GM18867 (cell line): Measurements from ENCODE around the gene LRP1.

Experiments used
- ATAC-seq: cut with Tn5 transposase; IDR thresholded peaks from one replicate; pipeline ENCODE4 v1.9.1; 2021; ENCODE audit warnings: mild to moderate bottlenecking, moderate library complexity; ENCODE audit not compliant: unreplicated experiment

The LRP1 gene

DNA sequence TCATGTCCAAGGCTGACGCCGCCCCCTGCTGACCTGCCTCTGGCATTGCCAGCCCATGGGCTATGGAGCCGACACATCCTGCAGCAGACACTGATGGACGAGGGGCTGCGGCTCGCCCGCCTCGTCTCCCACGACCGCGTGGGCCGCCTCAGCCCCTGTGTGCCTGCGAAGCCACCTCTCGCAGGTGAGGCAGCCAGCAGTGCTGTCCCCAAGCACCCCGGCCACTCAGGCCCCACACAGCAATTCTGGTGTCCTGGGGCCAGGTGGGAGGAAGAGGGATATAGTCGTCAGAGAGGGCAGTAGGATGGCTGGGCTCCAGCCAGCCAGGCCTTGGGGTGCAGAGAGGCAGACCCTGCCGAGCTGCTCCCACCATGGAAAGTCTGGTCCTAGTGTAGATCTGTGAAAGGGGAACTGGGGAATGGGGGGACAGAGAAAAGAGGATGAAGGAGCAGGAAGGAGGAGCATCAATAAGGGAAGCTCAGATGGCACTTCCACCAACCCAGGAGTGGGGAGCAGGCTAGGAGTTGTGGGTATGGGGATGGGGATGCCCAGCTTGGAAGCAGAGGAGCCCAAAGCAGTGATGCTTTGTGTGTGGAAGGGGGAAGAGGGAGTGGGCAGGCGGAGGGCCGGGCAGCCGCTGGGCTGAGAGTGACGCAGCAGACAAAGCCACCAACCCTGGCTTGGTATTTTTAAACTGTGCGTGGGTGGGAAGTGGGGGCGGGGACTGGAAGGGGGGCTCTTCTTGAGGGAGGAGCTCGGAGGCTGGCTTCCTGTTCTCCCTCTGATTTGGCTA lies 34.7 kb upstream of the LRP1 start:
- ATAC-seq: no peak

DNA sequence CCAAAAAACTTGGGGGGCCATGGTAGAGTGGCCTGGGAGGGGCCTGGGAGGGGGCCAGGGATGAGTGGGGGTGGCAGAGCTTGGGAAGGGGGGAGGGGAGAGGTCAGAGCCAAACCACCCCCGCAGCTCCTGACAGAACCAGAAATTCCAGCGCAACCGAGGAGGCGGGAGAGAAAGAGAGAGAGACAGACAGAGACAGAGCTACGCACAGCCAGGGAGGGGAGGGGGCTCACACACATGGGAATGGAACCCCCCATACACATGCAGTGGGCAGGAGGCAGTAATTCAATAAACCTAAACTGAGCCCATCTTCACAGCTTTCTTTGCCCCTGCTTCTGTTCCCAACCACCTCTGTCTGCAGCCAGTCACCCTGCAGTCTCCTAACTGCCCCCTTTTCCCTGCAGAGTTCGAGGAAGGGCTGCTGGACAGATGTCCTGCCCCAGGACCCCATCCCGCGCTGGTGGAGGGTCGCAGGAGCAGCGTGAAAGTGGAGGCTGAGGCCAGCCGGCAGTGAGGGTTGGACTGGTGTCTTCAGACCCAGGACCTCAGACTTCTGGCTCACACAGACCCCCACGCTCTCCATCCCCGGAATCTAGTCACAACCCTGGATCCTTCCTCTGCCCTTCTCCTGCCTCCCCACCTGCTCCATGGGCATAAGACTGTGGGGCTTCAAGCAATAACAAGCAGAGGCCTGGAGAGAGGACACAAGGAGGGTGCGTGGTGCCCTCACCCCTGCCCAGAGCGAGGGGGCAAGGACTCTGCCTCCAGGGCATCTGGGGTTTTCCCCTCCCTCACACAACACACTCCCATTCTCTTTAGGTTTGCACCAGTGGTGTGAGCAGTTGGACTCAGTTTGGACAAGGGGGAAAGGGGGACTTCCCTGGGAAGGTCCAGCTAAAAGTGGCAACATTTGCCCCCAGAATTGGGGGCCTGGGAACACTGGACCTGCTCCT lies 33.8 kb upstream of the LRP1 start:
- no peak for ATAC-seq

DNA sequence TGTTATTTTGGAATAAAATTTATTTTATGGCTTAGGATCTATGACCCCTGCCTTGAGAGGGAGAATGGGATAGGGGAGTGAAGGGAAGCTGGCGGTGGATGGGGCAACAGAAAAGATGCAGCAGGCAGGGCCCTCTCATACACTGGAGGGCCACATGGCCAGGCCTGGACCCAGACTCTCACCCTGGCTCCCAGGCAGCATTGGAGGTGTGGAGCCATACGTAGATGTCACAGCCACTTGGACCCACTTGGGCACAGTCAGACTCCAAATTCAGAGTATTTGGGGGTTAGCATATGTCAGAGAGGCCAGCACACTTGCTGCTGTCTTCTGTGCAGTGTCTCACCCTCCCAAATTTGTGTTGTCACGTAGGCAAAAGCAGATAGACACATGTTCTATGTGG lies 32.8 kb upstream of the LRP1 start:
- no peak for ATAC-seq

DNA sequence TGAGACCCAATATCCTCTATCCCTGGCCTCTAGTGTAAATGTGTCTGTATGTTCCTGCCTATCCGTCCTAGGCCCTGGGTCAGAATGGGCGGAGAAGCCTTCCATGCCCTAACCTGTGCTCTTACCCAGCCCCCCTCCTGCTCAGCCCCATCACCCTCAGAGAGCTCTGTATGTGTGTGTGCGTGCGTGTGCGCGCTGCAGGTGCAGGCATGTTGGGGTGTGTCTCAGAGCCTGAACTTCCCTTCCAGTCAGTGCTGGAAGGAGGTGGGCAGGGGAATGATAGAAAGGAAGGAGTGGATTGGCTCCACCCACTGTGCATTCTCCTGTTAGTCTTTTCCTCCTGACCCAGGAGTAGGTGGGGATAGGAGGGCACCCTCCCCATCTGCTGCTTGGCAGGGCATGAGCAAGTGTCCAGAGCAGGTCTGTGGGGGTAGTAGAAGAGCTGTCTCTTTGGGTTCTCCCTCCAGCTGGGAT lies 32.1 kb upstream of the LRP1 start:
- no peak for ATAC-seq

DNA sequence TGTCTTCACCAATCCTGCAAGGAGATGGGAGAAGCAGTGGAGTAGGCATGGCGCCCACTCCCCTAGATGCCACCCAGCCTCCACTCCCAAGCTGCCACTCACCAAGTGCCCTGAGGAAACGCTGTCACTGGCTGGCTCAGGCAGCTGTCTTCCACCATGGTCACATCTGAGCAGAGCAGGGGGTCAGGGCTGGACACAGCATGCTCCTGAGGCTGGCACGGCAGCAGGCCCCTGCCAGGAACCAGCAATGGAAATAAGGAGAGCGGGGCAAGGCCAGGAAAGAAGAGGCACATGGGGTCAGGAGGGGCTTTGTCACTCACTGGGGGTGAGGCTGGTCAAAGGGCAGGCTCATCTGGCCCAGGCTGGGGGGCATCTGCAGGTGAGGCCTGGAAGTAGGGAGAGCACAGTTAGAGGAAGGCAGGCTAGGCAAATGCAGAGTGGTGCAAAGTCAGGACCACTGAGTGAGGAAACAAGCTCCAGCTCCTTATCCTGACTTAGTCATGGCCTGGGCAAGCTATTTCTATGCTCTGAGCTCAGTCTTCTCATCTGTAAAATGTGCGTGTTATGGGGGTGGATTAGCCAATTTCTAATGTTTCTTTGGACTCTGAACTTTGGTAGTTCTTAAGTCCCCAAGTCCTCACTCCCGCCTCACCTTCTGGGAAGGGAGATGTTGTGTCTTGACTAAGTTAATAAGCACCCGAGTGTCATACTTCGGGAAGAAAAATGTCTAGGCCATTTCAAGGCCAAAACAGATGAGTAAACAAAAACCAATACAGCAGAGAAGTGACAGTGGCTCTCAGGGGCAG lies 31.3 kb upstream of the LRP1 start:
- no peak for ATAC-seq

DNA sequence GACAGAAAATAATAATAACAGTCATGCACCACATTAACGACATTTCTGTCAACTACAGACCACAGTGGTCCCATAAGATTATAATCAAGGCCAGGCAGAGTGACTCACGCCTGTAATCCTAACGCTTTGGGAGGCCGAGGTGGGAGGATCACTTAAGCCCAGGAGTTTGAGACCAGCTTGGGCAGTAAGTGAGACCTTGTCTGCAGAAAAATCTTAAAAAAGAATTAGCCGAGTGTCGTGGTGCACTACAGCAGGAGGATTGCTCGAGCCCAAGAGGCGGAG lies 30.8 kb upstream of the LRP1 start:
- no peak for ATAC-seq

DNA sequence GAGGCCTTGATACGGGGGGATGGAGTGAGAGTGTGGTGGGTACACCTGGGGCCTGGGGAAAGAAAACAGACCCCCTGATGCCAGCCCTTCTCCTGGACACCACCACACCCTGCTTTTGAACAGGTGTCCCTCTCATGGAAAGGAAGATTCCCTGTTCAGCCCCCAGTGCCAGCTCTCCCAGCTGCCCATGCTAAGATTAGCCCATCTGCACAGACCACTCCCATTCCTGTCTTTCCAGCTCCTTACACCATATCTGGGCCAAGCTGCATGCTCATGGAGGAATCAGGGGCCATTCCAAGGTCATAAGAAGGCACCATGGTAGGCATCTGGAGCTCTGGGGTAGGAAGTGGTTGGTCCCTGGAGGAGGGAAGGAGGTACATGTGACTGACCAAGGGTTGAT lies 29.7 kb upstream of the LRP1 start:
- ATAC-seq: no peak

DNA sequence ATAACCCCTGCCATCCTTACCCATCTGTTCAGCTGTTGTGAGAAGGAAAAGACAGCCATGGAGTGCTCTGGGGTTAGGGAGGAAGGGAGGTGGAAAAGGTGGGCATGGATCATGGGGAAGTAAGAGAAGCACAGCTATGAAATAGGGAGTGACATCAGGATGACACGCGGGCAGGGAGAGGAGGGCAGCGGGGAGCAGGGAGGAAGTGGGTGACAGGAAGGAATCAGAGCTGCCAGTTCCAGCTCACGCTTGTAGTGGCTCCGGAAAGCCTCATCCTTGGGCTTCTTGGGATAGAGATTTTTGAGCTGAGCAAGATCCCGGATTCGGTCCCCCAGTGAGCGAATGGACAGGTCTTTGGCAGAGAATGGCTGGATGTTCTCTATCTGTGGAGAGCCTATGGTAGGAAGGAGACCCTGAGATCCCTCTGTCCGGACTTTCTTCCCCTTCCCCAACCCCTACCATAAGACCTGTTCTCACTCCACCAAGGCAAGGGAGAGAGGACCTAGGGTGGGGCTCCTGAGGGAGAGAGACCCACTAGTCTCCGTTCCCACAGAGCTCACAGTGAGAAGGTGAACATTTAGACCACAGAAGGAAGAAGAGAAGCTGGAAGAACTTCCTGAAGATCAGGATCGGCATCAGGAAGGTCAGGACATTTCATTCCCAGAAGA lies 29.1 kb upstream of the LRP1 start:
- ATAC-seq: no peak

DNA sequence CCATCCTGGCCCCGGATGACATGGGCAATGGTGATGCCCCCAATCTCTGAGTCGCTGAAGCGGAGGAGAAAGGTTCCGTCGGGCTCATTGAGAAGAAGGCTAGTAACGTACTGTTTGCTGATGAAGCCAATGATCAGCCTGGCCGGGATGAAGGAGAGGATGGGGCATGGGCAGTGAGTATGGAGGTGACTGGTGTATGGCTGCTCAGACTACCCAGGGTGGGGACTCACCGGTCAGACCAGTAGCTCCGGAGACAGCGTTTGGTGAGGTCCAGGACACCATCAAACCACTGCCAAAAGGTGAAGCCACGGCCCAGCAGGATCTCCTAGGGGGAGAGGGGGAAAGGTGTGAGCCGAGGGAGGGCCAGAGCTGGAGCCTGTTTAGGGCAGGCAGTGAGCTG lies 28.5 kb upstream of the LRP1 start:
- no peak for ATAC-seq

DNA sequence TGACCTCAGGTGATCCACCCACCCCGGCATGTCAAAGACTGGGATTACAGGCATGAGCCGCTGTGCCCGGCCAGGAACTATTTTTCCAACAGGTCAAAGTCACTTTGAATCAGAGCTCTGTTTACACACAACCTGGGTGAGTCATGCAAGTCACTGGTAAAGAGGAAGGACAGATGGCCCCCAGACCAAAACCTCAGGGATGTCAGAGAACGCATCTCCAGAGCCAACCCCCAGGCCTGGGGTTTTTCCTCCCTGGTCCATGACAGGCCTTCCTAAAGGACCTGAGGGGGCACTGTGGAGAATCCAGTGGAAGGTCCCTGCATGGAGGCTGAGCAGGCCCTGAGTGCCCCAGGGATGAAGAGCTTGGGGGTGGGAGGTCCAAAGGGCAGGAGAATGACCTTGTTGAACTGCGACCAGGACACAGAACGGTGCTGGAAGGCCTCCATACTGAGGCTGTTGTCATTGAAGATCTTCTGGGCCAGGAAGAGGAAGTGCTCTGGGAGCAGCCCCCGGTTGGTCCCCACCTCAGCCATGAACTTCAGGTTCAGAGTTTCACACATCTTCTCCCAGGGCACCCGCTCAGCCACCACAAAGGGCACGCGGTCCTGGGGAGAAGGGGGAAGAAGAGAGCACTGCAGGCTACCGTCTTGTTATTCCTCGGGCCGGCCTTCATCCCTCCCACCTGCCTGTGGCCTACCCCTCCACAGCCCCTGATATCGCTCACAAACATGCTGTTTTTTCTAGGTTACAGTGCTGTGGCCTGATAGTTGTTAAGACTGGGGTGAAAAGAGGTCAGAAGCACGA lies 26.2 kb upstream of the LRP1 start:
- ATAC-seq: no peak

DNA sequence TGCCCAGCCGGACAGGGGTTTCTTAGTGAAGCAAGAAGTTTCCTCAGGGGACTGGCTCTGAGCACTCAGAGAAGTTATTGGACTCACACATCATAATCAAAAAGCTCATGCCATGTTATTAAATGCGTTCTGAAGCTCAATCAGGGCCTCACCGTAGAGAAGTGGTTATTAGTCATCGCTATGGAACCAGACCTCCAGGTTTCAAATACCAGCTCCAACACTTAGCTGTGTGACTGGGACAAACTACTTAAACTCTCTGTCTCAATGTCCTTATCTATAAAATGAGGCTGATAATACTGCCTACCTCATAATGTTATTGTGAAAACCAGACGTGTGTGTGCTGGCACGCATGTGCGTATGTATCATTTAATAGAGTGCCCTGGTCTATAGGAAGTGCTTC lies 24.4 kb upstream of the LRP1 start:
- no peak for ATAC-seq

DNA sequence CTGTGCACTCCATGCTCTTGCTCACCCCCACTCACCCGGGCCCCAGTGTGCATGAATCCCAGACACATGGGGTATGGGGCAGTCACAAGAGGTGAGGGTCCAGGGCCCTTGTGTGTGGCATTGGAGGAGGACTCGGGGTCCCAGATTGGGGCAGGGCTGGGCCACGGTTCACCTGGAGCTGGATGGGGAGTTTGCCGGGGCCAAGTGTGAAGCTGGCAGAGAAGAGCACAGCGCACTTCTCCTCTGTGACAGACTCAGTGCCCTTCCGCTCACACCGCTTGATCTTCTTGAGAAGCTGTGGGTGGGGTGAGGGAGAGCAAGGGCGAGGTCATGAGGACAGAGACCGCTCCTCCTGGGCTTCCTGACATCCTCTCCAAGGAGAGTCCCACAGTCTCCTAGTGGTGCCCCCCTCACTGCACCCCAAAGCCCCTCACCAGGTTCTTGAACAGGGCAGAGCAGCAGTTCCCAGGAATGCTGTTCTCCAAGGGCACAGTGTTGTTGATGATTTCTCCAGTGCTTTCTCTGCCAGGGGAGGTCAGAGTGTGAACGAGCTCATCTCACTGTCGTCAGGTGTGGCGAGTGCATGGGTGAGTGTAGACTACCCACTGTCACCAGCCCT lies 23.9 kb upstream of the LRP1 start:
- no peak for ATAC-seq

DNA sequence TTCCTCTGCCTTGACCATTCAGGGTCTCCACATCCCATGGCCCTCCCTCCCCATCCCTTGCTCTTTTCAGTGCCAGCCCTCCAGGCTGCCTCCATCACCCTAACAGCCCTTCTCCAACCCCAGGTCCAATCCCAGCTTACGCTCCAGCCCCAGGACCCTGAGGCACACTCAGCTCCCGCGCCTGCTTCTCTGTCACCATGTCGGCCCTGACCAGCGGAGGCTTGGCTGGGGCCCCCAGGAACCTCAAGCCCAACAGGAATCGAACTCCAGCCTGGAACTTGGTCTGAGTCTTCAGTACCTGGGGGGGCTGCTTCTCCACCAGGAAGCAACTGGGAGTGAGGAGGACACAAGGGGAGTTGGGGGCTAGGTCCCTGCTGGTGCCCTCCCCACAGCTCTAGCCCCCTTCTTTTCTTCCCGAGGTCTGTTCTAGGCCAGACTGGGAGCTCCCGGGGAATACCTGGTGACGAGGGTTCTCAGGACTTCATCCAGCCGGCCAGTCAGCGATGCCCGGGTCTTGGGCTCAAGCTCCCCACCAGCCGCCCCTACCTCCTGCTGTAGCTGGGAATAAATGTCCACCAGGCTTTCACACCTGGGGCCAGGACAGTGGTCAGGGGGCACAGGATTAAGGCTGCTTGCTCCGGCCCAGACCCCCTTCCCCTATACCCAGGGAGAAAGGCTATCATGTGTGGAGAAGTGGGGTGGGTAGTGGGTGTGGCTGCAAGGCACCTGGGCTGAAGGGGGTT lies 23.1 kb upstream of the LRP1 start:
- ATAC-seq: no peak

DNA sequence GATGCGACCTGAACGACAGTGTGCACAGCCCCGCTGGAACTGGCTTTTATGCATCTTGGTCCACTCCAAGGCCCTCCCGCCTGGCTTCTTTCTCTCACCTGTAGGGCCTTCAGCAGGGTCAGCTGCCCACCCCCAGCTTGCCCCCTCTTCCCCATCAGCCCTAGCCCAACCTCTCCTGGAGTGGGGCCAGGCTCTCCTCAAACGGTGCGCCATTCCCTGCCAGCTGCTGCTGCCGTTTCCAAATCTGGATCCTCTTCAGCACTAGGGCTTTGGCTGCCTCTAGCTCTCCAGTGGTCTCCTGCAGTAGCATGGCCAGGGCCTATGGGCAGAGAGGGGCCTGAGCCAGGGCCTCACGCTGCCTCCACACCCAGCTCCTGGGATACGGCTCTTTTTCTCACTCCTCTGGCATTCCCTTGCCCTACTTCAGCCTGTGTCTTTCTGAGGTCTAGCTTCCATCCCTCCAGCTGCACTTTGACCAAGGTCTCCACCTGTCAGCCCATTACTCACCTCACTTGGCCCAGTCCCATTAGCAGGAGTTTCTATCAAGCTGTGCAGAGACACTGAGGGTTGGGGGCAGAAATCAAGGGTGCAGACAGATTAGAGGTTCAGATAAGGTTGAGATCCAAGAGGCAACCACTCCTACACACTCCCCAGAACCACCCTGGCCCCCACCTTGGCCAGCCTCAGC lies 22.1 kb upstream of the LRP1 start:
- ATAC-seq: no peak

DNA sequence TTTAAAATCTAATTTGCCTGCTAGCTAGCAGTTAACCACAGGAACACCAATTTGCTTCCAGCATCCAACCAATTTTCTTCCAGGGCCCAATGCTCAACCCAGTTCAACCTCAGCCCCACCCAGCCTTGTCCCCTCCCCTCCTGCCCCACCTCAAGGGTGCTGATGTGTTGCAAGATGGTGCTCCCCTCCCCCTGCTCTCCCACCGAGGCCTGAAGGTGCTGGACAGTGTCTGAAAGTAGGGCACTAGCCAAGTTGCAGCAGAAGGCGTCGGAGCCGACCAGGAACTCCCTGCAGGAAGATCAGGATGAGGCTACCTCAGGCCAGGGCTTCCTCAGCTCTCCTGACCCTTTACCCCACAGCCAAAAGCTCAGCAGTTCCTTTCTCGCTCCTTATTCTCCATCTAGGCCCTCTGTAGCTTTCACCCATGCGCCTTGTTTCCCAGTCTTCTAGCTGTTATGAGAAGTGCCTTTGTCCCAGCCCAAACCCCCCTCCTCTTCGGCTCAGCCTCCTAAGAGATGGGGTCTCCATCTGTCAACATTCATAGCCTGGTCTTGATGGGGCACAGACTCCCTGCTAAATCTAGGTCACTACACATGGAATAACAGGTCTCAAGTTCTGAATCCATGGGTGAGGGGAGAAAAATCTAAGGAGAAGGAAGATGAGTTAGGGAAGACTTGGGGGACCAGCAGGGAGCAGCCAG lies 20.7 kb upstream of the LRP1 start:
- no peak for ATAC-seq

DNA sequence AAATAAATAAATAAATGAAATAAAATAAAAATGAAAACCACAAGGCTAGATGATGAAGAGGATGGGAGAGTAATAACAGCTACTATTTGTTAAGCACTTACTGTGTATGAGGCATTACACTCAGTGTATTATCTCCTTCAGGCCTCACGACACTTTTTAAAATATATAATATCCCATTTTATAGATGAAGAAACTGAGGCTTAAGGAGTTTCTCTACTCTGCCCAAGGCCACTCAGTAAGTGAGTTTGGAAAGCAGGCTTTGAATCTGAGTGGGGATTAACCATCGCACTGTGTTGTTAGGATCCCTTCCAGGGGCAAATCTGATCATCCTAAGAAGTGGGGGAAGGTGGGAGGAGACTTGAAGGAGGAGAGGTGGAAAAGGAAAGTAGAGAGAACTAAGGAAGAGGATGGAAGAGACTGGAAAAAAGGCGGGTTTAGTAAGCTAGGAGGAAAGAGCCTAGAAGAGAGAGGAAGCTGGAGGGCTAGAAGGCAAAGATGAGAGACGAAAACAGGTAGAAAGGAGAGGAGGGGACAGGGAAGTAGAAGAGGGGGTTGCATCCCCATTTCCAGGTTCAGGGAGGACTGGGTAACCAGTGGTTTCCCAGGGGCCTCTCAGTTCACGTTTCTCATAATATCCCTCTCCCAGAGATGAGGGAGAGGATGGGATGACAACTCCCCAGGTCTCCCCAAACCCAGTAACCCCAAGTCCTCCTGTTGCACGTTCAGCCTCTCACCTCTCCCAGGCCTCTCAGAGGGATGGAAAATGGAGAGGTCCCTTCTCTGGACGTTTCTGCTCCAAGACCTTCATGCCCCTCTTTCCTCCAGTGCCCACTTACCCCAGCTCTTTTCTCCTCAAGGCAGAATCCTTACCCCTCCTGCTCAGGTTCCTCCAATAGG lies 18.8 kb upstream of the LRP1 start:
- no peak for ATAC-seq
